Panc1 (cell line): ENCODE data around the gene FAM209B.

ENCODE experiments used
- CTCF ChIP-seq: fragments of 450-650 bp; IDR thresholded peaks from 2 replicates; pipeline ENCODE4 v1.5.1; 2017; ENCODE audit warnings: mild to moderate bottlenecking
- REST ChIP-seq, 2 experiments: IDR thresholded peaks; 2 replicates each; pipeline ENCODE4 v1.6.1; 2011 to 2012; ENCODE audit warnings: low read depth in 2 of 2, control low read depth in 1 of 2, low read length in 1 of 2, mild to moderate bottlenecking in 1 of 2, moderate library complexity in 1 of 2; ENCODE audit not compliant: insufficient read depth in 1 of 2
- TCF7L2 ChIP-seq: IDR thresholded peaks from 2 replicates; pipeline ENCODE4 v1.6.1; 2011; ENCODE audit warnings: mild to moderate bottlenecking, low read depth, low read length, inconsistent platforms

- no peak for TF ChIP-seq CTCF
- no peak for TF ChIP-seq TCF7L2
- no peak for TF ChIP-seq REST (IDR thresholded peaks at IDR 0.05; ENCODE audit: insufficient read depth in 1 of 2, low read depth in 2 of 2, low read length in 1 of 2)
These were observed 32.5 kb downstream of the FAM209B start for GRCh38 chr20:56565511-56565910.
